NOMO-1 (cell line): ENCODE results near the gene GRPEL2.
"Not testable (repeated sequence)": the region's sequence is repeated elsewhere in the genome, so short reads cannot be mapped to it uniquely, and the experiment has no call there.

Source experiments
- DNase-seq, 2 experiments: peaks; one replicate each; lab custom pipeline; 2025; ENCODE audit not compliant: unreplicated experiment in 2 of 2; lab: John Stamatoyannopoulos, UW

The GRPEL2 gene

GRCh38 chr5:149391076-149391475 lies 45.8 kb downstream of the GRPEL2 start:
- DNase-seq = not testable (repeated sequence)

GRCh38 chr5:149391524-149391923 lies 46.2 kb downstream of the GRPEL2 start:
- no peak for DNase-seq

- no peak for DNase-seq
Observed at GRCh38 chr5:149392718-149393117, 47.4 kb downstream of the GRPEL2 start.

GRCh38 chr5:149394996-149395395 lies 49.7 kb downstream of the GRPEL2 start:
- DNase-seq = not testable (repeated sequence)

GRCh38 chr5:149397530-149397929 lies 52.2 kb downstream of the GRPEL2 start:
- peak in 1 of 2 experiments; percentile 18 for DNase-seq

- not testable (repeated sequence) for DNase-seq
Observed at GRCh38 chr5:149398747-149399266, 53.5 kb downstream of the GRPEL2 start.

- no peak for DNase-seq
Observed at GRCh38 chr5:149399775-149400174, 54.5 kb downstream of the GRPEL2 start.

GRCh38 chr5:149400304-149400703 lies 55.0 kb downstream of the GRPEL2 start:
- DNase-seq = no peak

GRCh38 chr5:149401051-149401450 lies 55.8 kb downstream of the GRPEL2 start:
- DNase-seq = no peak

- no peak for DNase-seq
Observed at GRCh38 chr5:149402291-149402690, 57.0 kb downstream of the GRPEL2 start.
